22Rv1 (cell line): ENCODE measurements around the gene HTR4.

Experiments
- ZFX ChIP-seq: fragments of 450-650 bp; IDR thresholded peaks from 2 replicates; pipeline ENCODE4 v1.6.1; 2017; ENCODE audit warnings: antibody characterized with exemption, borderline replicate concordance
- TF ChIP-seq, protein P1 (sequence below): fragments of 450-650 bp; IDR thresholded peaks from 2 replicates; pipeline ENCODE4 v1.5.1; 2017; ENCODE audit warnings: mild to moderate bottlenecking

DNA sequence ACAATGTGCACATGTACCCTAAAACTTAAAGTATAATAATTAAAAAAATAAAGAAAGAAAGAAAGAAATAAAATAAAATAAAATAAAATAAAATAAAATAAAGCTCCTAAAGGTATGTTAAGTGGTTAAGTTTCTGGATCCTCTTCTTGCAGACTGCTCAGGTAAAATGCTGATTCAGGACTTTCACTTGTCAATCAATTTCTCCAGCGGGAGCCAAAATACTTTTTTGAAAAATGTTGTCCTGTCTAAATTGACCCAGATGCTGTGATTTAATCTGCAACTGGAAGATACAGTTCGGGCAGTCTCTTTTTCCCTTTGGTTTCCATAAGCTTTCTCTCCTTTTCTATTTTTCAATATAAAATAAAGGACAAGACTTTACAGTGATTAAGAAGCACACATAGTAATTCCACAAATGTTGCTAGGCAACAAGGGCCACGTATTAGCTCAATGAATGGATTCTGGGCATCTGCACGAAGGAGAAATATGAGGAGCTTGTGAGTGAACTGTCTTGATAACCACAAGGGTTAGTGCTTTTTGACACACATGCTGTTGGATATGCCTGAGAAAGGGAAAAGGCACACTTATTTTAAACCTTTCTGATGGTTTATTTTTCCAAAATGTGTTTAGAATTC is 38.6 kb downstream of the HTR4 start:
- TF ChIP-seq, protein P1, sequence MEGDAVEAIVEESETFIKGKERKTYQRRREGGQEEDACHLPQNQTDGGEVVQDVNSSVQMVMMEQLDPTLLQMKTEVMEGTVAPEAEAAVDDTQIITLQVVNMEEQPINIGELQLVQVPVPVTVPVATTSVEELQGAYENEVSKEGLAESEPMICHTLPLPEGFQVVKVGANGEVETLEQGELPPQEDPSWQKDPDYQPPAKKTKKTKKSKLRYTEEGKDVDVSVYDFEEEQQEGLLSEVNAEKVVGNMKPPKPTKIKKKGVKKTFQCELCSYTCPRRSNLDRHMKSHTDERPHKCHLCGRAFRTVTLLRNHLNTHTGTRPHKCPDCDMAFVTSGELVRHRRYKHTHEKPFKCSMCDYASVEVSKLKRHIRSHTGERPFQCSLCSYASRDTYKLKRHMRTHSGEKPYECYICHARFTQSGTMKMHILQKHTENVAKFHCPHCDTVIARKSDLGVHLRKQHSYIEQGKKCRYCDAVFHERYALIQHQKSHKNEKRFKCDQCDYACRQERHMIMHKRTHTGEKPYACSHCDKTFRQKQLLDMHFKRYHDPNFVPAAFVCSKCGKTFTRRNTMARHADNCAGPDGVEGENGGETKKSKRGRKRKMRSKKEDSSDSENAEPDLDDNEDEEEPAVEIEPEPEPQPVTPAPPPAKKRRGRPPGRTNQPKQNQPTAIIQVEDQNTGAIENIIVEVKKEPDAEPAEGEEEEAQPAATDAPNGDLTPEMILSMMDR, result no peak
- TF ChIP-seq ZFX, result no peak
